Glomerular visceral epithelial cell (primary cell): Measurements from ENCODE around the gene ZMYM2.

Experiments used
- DNase-seq: peaks from one replicate; pipeline ENCODE4 v3.0.0-alpha.2; 2016; ENCODE audit errors: extremely low spot score

The ZMYM2 gene

GRCh38 chr13:20045950-20046548, 87.5 kb downstream of the ZMYM2 start:
- peak; percentile 6 for DNase-seq

GRCh38 chr13:20049558-20050473, 91.3 kb downstream of the ZMYM2 start:
- no peak for DNase-seq

GRCh38 chr13:20051366-20051765, 92.8 kb downstream of the ZMYM2 start:
- DNase-seq: no peak

GRCh38 chr13:20053016-20053415, 94.5 kb downstream of the ZMYM2 start:
- DNase-seq: no peak

- DNase-seq: no peak
These were observed 95.4 kb downstream of the ZMYM2 start for GRCh38 chr13:20053891-20054290.

- DNase-seq: no peak
These were observed 96.1 kb downstream of the ZMYM2 start for GRCh38 chr13:20054586-20054985.

- DNase-seq: no peak
These were observed 98.7 kb downstream of the ZMYM2 start for GRCh38 chr13:20057214-20057613.

GRCh38 chr13:20057963-20058362, 99.4 kb downstream of the ZMYM2 start:
- no peak for DNase-seq

- DNase-seq: no peak
These were observed 99.9 kb downstream of the ZMYM2 start for GRCh38 chr13:20058476-20058875.

- no peak for DNase-seq
These were observed 105.6 kb downstream of the ZMYM2 start for GRCh38 chr13:20064128-20064527.

- DNase-seq: no peak
These were observed 107.0 kb downstream of the ZMYM2 start for GRCh38 chr13:20065516-20065915.

GRCh38 chr13:20069956-20070355, 111.4 kb downstream of the ZMYM2 start:
- no peak for DNase-seq

GRCh38 chr13:20073775-20074174, 115.2 kb downstream of the ZMYM2 start:
- no peak for DNase-seq

- no peak for DNase-seq
These were observed 116.4 kb downstream of the ZMYM2 start for GRCh38 chr13:20074966-20075365.

GRCh38 chr13:20077086-20077485, 118.6 kb downstream of the ZMYM2 start:
- no peak for DNase-seq

GRCh38 chr13:20080377-20081164, 122.0 kb downstream of the ZMYM2 start:
- DNase-seq: no peak

GRCh38 chr13:20090349-20090748, 131.8 kb downstream of the ZMYM2 start:
- DNase-seq: no peak

- DNase-seq: no peak
These were observed 135.4 kb downstream of the ZMYM2 start for GRCh38 chr13:20093951-20094350.

- DNase-seq: no peak
These were observed 140.8 kb downstream of the ZMYM2 start for GRCh38 chr13:20099319-20099718.

- no peak for DNase-seq
These were observed 143.2 kb downstream of the ZMYM2 start for GRCh38 chr13:20101467-20102316.

GRCh38 chr13:20102525-20103180, 144.1 kb downstream of the ZMYM2 start:
- no peak for DNase-seq
